Measurements from ENCODE around the gene PTPRD.

Gene PTPRD

DNA sequence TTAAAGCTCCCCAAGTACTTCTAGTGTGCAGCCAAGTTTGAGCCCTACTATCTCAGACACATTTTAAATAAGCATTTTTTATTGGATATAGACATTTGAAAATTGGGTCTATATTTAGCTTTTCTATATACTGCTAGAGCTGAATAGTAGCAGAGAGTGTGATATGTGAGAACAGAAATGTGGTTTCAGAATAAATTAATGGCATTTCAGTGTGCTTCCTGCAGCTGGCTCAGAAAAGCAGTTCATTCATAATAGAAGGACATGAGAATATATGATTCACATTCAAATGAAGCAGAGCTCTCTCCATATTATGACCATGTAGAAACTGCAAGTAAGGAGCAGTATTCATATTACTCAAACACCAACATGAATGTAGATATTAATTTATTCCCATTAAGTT, 464.0 kb downstream of the PTPRD start:
- H3K9ac ChIP-seq (ENCODE audit: low read length), result no peak overlapping the region
- H3K27ac ChIP-seq (ENCODE audit: low read length), result no peak overlapping the region
- H3K36me3 ChIP-seq (ENCODE audit: control insufficient read depth, low read depth, low read length), result no peaks in the 10 kb centered on the region
- H3K4me1 ChIP-seq (ENCODE audit: control insufficient read depth, low read depth, low read length), result no peaks in the 10 kb centered on the region
- no peaks in the 10 kb centered on the region for H3K27me3 ChIP-seq (ENCODE audit: control insufficient read depth, insufficient read depth, low read length)
- H3K4me3 ChIP-seq (ENCODE audit: low read length), result no peak overlapping the region
- no peaks in the 10 kb centered on the region for H3K9me3 ChIP-seq (ENCODE audit: control insufficient read depth, low read depth, low read length)

DNA sequence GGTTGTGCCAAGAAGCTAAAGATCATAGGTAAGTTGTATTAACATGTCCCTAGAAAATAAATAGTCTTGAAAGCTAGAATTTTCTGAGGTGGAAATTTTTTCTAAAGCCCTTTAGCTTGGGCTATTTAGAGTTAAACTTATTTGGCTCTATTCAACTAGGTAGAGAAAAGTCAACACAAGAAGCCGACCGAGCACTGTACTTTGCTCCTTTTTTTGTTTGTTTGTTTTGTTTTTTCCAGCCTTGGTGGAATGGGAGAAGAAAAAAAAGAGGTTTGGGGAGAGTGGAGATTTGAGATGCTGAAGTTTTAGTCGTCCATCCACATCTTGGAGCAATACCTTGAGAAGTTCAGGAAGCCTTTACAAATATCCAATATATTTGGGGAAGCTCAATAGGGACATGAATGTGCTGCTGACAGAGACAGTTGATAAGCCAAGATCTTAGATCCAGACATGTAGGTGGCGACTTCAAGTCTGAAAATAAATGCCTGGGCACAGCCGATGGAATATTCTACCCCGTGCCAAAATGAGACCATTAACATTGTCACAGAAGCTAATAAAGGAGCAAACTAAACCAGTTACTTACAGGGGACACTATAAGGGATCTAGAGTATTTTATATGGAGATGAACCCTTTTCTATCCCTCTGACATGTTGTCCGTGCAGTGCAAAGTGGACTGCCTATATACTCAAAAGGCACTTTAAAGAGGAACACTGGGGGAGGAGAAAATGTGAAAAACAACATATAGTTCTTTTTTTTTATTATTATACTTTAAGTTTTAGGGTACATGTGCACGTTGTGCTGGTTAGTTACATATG, 466.1 kb downstream of the PTPRD start:
- Histone ChIP-seq H3K27me3 (ENCODE audit: control insufficient read depth, insufficient read depth, low read length) (no peaks in the 10 kb centered on the region), H3K9me3 (ENCODE audit: control insufficient read depth, low read depth, low read length) (no peaks in the 10 kb centered on the region), H3K36me3 (ENCODE audit: control insufficient read depth, low read depth, low read length) (no peaks in the 10 kb centered on the region), H3K4me1 (ENCODE audit: control insufficient read depth, low read depth, low read length) (no peaks in the 10 kb centered on the region), H3K4me3 (ENCODE audit: low read length) (no peak overlapping the region), H3K27ac (ENCODE audit: low read length) (no peak overlapping the region), H3K9ac (ENCODE audit: low read length) (no peak overlapping the region)

DNA sequence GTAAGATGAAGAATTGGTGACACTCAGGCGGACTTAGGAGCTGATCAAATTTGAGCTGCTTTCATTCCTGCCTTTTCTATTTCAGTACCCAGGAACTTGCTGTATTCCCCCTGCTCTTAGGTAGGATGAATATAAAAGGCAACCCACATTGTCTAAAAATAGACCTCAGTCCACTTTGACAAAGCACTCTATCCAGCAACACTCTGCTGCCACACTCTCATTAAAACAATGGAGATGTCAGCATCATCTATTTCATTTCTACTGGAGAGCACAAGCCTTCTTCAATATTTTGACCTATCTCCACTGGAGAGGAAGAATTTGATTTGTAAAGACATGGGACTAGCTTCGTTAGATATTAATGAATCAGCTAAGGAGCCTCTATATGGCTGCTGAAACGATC, 468.4 kb downstream of the PTPRD start:
- H3K4me1 ChIP-seq (ENCODE audit: control insufficient read depth, low read depth, low read length), result no peaks in the 10 kb centered on the region
- H3K9me3 ChIP-seq (ENCODE audit: control insufficient read depth, low read depth, low read length), result no peaks in the 10 kb centered on the region

DNA sequence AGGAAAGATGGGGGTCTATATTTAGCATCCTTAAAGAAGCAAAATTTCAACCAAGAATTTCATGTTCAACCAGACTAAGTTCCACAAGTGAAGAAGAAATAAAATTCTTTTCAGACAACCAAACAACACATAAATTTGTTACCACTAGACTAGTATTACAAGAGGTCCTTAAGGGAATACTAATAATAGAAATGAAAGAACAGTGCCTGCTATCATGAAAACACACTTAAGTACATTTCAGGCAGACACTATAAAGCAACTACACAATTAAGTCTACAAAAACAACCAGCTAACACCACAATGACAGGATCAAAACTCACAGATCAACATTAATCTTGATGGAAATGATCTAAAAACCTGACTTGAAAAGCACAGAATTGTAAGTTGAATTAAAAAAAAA, 477.2 kb downstream of the PTPRD start:
- no peaks in the 10 kb centered on the region for H3K27me3 ChIP-seq (ENCODE audit: control insufficient read depth, insufficient read depth, low read length)
- no peak overlapping the region for H3K9ac ChIP-seq (ENCODE audit: low read length)
- H3K4me3 ChIP-seq (ENCODE audit: low read length), result no peak overlapping the region
- H3K4me1 ChIP-seq (ENCODE audit: control insufficient read depth, low read depth, low read length), result peaks cover 7% of the 10 kb centered on the region
- no peak overlapping the region for H3K27ac ChIP-seq (ENCODE audit: low read length)
- no peaks in the 10 kb centered on the region for H3K9me3 ChIP-seq (ENCODE audit: control insufficient read depth, low read depth, low read length)
- H3K36me3 ChIP-seq (ENCODE audit: control insufficient read depth, low read depth, low read length), result no peaks in the 10 kb centered on the region

More for the DNA sequence above, 468.4 kb downstream of the PTPRD start:
- H3K4me3 ChIP-seq (ENCODE audit: low read length), result no peak overlapping the region
- no peaks in the 10 kb centered on the region for H3K36me3 ChIP-seq (ENCODE audit: control insufficient read depth, low read depth, low read length)
- H3K27me3 ChIP-seq (ENCODE audit: control insufficient read depth, insufficient read depth, low read length), result no peaks in the 10 kb centered on the region
- no peak overlapping the region for H3K9ac ChIP-seq (ENCODE audit: low read length)
- H3K27ac ChIP-seq (ENCODE audit: low read length), result no peak overlapping the region

DNA sequence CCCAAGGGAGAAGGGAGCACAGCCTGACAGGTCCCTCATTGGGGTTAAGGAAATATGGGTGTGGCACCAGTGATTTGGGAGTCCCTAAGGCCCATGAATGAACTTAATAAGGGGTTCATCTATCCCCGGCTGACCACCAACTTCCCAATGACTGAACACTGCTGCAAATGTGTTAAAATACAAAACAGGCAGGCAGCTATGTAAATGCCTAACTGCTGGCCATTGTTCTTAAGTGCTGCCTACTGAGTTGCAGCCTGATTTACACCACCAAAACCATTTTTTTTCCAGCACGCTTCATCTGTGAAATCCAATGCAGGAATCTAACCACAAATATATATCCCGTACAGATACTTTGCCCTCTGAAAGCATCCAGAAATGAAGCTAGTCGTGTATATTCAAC, 478.5 kb downstream of the PTPRD start:
- H3K27me3 ChIP-seq (ENCODE audit: control insufficient read depth, insufficient read depth, low read length), result no peaks in the 10 kb centered on the region
- no peak overlapping the region for H3K9ac ChIP-seq (ENCODE audit: low read length)
- H3K36me3 ChIP-seq (ENCODE audit: control insufficient read depth, low read depth, low read length), result no peaks in the 10 kb centered on the region
- no peak overlapping the region for H3K27ac ChIP-seq (ENCODE audit: low read length)
- no peak overlapping the region for H3K4me3 ChIP-seq (ENCODE audit: low read length)
- H3K4me1 ChIP-seq (ENCODE audit: control insufficient read depth, low read depth, low read length), result peaks cover 7% of the 10 kb centered on the region
- no peaks in the 10 kb centered on the region for H3K9me3 ChIP-seq (ENCODE audit: control insufficient read depth, low read depth, low read length)

DNA sequence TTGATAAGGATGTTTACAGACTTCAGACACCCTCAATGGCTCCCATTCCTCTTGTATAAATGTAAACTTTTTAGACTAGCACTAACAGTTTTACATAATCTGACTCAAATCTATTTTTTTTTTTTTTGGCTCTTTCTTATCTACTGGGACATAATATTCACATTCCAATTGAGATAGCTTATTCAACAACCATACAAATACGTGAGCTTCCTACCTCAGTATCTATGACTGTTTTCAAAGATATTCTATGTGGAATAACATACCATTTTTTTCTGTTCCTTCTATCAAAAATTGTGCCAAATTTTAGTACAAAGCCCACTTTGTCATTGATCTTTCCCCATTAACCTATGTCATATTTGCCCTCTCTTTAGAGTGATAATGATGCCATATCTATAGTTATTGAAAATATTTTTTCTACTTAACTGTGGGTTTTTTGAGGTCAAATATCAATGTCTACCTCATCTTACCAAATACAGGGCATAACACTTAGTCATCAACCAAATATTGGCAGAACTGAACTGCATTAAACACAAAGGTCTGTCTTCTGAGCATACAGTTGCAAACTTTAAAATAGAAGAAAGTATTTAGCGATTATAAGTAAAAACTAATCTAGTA, 482.6 kb downstream of the PTPRD start:
- Histone ChIP-seq H3K27ac (ENCODE audit: low read length) (no peak overlapping the region), H3K4me3 (ENCODE audit: low read length) (no peak overlapping the region), H3K4me1 (ENCODE audit: control insufficient read depth, low read depth, low read length) (peaks cover 7% of the 10 kb centered on the region), H3K9ac (ENCODE audit: low read length) (no peak overlapping the region), H3K36me3 (ENCODE audit: control insufficient read depth, low read depth, low read length) (no peaks in the 10 kb centered on the region), H3K27me3 (ENCODE audit: control insufficient read depth, insufficient read depth, low read length) (no peaks in the 10 kb centered on the region), H3K9me3 (ENCODE audit: control insufficient read depth, low read depth, low read length) (no peaks in the 10 kb centered on the region)

DNA sequence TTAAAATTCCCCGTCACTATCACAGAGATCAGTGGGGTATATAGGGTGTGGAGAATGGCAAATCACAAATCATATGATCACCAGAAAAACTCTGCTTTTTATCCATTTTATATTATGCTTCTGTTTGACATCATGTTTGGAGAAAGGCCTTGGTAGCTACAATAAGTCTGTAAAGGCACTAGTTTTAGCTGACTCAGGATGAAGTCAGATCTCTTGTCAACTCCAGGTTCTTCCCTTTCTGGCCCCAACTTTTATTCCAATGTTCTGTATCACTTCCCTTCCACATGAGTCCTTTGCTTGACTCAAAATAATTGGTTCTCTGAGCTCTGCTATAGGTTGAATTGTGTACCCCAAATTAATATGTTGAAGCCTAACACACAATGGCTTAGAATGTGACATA, 484.9 kb downstream of the PTPRD start:
- no peak overlapping the region for H3K9ac ChIP-seq (ENCODE audit: low read length)
- H3K27ac ChIP-seq (ENCODE audit: low read length), result no peak overlapping the region
- H3K4me3 ChIP-seq (ENCODE audit: low read length), result no peak overlapping the region
- H3K36me3 ChIP-seq (ENCODE audit: control insufficient read depth, low read depth, low read length), result no peaks in the 10 kb centered on the region
- no peaks in the 10 kb centered on the region for H3K4me1 ChIP-seq (ENCODE audit: control insufficient read depth, low read depth, low read length)
- no peaks in the 10 kb centered on the region for H3K27me3 ChIP-seq (ENCODE audit: control insufficient read depth, insufficient read depth, low read length)
- no peaks in the 10 kb centered on the region for H3K9me3 ChIP-seq (ENCODE audit: control insufficient read depth, low read depth, low read length)

DNA sequence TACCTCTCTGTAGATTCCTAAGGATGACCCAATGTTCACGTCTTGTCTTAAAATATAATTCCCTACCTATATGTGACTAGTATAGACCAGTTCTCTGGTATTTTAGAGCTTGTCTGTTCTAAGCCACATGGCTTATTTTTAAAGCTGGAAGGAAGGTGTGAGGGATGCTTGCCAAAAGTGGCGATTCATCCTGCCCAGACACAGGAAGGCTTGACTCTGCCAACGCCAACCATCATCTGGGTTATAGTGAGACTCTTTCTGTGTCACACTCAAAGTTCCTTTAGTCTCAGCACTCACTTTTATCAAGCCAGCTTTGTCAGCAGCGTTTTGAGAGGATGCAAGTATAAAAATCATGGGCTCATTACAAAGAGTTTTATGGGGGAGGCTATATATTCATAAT, 500.0 kb downstream of the PTPRD start:
- Histone ChIP-seq H3K4me1 (ENCODE audit: control insufficient read depth, low read depth, low read length) (no peaks in the 10 kb centered on the region), H3K4me3 (ENCODE audit: low read length) (no peak overlapping the region), H3K36me3 (ENCODE audit: control insufficient read depth, low read depth, low read length) (no peaks in the 10 kb centered on the region), H3K27me3 (ENCODE audit: control insufficient read depth, insufficient read depth, low read length) (no peaks in the 10 kb centered on the region), H3K9me3 (ENCODE audit: control insufficient read depth, low read depth, low read length) (no peaks in the 10 kb centered on the region), H3K9ac (ENCODE audit: low read length) (no peak overlapping the region), H3K27ac (ENCODE audit: low read length) (no peak overlapping the region)

DNA sequence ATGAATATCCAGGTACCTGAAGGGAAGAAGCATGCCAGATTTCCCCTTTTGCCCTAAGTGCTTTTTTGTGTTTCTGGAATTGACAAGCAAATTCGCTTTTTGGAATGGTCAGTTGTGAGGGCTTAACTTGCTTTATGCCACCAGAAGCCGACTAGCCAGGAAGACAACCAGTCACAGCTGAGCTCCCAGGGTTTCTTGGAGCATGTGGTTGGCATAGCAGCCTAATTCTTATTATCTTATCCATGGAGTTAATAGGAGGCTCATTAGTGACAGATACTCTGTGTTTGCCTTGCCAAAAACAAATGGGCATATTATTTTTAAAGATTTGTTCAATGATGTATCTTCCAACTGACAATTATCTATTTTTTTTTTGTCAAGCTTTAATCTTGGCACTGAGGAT, 500.7 kb downstream of the PTPRD start:
- H3K27me3 ChIP-seq (ENCODE audit: control insufficient read depth, insufficient read depth, low read length), result no peaks in the 10 kb centered on the region
- H3K27ac ChIP-seq (ENCODE audit: low read length), result no peak overlapping the region
- no peaks in the 10 kb centered on the region for H3K9me3 ChIP-seq (ENCODE audit: control insufficient read depth, low read depth, low read length)
- no peaks in the 10 kb centered on the region for H3K36me3 ChIP-seq (ENCODE audit: control insufficient read depth, low read depth, low read length)
- H3K4me1 ChIP-seq (ENCODE audit: control insufficient read depth, low read depth, low read length), result no peaks in the 10 kb centered on the region
- no peak overlapping the region for H3K9ac ChIP-seq (ENCODE audit: low read length)
- H3K4me3 ChIP-seq (ENCODE audit: low read length), result no peak overlapping the region

DNA sequence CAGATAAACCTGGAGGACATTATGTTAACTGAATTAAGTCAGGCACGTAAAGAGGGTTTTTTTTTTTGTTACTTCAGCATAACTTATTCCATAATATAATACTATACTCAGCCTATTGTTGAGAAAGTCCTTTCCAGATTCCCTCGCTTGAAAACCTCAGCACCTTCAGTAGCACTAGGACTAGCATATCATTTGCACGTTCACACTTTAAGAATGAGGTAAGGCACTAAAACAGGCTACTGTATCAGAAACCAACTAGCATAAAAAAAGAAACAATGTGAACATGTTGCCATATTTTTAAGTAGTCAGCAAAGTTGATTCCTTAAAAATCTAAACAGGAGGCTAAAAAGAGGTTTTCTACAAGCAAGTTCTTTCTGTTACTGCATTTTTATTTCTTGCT, 504.0 kb downstream of the PTPRD start:
- Histone ChIP-seq H3K27me3 (ENCODE audit: control insufficient read depth, insufficient read depth, low read length) (no peaks in the 10 kb centered on the region), H3K4me3 (ENCODE audit: low read length) (no peak overlapping the region), H3K9me3 (ENCODE audit: control insufficient read depth, low read depth, low read length) (no peaks in the 10 kb centered on the region), H3K4me1 (ENCODE audit: control insufficient read depth, low read depth, low read length) (no peaks in the 10 kb centered on the region), H3K27ac (ENCODE audit: low read length) (no peak overlapping the region), H3K9ac (ENCODE audit: low read length) (no peak overlapping the region), H3K36me3 (ENCODE audit: control insufficient read depth, low read depth, low read length) (no peaks in the 10 kb centered on the region)

DNA sequence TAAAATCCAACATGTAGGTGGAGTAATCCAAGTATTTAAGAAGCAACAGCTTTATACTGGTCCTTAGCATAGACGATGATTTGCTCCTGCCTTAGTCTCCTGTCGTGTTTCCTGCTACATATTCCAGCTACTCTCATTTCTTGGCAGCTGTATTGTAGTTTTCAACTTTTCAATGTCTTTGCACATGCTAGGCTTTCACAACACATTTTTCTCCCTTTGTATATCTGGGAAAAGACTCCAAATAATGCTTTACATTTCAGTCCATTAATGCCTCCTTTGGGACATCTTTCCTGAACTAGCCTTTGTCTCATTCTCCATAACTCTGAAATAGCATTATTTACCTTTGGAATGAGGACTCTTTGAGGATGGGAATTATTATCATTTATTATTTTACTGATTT, 508.0 kb downstream of the PTPRD start:
- H3K9me3 ChIP-seq (ENCODE audit: control insufficient read depth, low read depth, low read length), result no peaks in the 10 kb centered on the region
- no peak overlapping the region for H3K27ac ChIP-seq (ENCODE audit: low read length)
- H3K9ac ChIP-seq (ENCODE audit: low read length), result no peak overlapping the region
- H3K4me1 ChIP-seq (ENCODE audit: control insufficient read depth, low read depth, low read length), result no peaks in the 10 kb centered on the region
- H3K36me3 ChIP-seq (ENCODE audit: control insufficient read depth, low read depth, low read length), result no peaks in the 10 kb centered on the region
- H3K27me3 ChIP-seq (ENCODE audit: control insufficient read depth, insufficient read depth, low read length), result no peaks in the 10 kb centered on the region
- no peak overlapping the region for H3K4me3 ChIP-seq (ENCODE audit: low read length)

DNA sequence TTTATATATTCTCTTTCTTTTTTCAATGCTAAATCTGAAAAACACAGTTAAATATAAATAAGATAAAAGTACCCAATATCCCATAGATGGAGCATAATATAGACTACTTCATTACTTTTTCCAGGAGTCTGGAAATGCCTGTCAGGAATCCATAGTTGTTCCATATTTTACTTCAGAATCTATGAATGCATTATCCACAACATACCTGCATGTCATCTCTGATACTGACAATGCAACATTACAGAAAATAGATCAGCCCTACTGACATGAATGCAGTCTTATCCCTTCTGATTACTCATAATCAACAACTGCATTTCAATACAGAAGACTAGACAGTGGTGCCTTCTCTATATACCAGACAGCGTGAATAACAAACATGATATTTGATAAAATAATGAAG, 517.6 kb downstream of the PTPRD start:
- Histone ChIP-seq H3K27me3 (ENCODE audit: control insufficient read depth, insufficient read depth, low read length) (no peaks in the 10 kb centered on the region), H3K36me3 (ENCODE audit: control insufficient read depth, low read depth, low read length) (no peaks in the 10 kb centered on the region), H3K27ac (ENCODE audit: low read length) (no peak overlapping the region), H3K4me3 (ENCODE audit: low read length) (no peak overlapping the region), H3K4me1 (ENCODE audit: control insufficient read depth, low read depth, low read length) (no peaks in the 10 kb centered on the region), H3K9me3 (ENCODE audit: control insufficient read depth, low read depth, low read length) (no peaks in the 10 kb centered on the region), H3K9ac (ENCODE audit: low read length) (no peak overlapping the region)
